ENCODE measurements around the gene UQCRC1.
A peak's percentile ranks its signal among the peaks of the same experiment; 100 is the strongest.

Gene UQCRC1

DNA sequence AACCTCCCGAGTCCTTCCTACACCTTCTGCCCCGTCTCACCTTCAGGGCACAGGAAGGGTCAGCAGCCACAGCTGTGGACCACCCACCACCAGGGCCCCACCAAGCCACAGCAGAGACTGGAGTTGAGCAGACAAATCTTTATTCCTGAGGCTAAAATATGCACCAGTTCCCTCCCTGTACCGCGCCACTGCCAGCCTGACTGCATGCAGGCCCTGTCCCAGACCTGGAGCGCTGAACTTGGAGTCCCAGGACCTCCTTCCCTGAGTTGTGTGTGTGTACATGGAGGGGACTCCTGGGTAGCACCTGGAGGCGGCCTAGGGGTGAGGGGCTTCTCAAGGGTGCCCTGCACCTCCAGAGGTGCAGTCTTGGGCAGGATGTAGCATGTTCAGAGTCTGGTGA lies 16.2 kb upstream of the UQCRC1 start:
- intact Hi-C loops (cut with DNase I; ENCODE audit: low total_unique reads): no loop called here
- Histone ChIP-seq H3K36me3 (peaks cover 76 to 89% (median 82%) of the 10 kb centered on the region in 3 donors), H3K27ac (no peak overlapping the region), H3K27me3 (no peaks in the 10 kb centered on the region), H3K4me1 (peaks cover 0 to 10% (median 8%) of the 10 kb centered on the region in 4 donors), H3K4me3 (no peak overlapping the region), H3K9me3 (no peaks in the 10 kb centered on the region)
- TF ChIP-seq, protein P1, sequence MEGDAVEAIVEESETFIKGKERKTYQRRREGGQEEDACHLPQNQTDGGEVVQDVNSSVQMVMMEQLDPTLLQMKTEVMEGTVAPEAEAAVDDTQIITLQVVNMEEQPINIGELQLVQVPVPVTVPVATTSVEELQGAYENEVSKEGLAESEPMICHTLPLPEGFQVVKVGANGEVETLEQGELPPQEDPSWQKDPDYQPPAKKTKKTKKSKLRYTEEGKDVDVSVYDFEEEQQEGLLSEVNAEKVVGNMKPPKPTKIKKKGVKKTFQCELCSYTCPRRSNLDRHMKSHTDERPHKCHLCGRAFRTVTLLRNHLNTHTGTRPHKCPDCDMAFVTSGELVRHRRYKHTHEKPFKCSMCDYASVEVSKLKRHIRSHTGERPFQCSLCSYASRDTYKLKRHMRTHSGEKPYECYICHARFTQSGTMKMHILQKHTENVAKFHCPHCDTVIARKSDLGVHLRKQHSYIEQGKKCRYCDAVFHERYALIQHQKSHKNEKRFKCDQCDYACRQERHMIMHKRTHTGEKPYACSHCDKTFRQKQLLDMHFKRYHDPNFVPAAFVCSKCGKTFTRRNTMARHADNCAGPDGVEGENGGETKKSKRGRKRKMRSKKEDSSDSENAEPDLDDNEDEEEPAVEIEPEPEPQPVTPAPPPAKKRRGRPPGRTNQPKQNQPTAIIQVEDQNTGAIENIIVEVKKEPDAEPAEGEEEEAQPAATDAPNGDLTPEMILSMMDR (IDR thresholded peaks at IDR 0.05): no peak
- DNase-seq: no peak

DNA sequence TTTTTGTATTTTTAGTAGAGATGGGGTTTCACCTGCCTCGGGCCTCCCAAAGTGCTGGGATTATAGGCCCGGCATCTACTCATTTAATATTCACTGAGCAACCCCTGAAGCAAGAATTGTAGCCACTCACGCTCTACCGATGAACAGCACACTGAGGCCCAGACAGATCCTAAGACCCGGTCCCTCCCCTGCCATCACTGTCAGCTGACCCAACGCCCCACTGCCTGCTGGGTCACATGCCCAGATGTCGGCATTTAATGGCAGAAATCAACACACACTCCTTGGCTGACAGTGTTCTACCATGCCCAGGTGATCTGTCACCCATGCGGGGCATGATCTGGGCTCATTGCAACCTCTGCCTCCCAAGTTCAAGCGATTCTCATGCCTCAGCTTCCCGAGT lies 15.3 kb upstream of the UQCRC1 start:
- Histone ChIP-seq H3K4me1 (peaks cover 0 to 19% (median 16%) of the 10 kb centered on the region in 4 donors), H3K27ac (no peak overlapping the region), H3K9me3 (no peaks in the 10 kb centered on the region), H3K36me3 (peaks cover 68 to 80% (median 73%) of the 10 kb centered on the region in 3 donors), H3K27me3 (no peaks in the 10 kb centered on the region), H3K4me3 (no peak overlapping the region)
- no peak for DNase-seq
- intact Hi-C loops (cut with DNase I; ENCODE audit: low total_unique reads): no loop called here
- TF ChIP-seq, protein P1 (IDR thresholded peaks at IDR 0.05): no peak

DNA sequence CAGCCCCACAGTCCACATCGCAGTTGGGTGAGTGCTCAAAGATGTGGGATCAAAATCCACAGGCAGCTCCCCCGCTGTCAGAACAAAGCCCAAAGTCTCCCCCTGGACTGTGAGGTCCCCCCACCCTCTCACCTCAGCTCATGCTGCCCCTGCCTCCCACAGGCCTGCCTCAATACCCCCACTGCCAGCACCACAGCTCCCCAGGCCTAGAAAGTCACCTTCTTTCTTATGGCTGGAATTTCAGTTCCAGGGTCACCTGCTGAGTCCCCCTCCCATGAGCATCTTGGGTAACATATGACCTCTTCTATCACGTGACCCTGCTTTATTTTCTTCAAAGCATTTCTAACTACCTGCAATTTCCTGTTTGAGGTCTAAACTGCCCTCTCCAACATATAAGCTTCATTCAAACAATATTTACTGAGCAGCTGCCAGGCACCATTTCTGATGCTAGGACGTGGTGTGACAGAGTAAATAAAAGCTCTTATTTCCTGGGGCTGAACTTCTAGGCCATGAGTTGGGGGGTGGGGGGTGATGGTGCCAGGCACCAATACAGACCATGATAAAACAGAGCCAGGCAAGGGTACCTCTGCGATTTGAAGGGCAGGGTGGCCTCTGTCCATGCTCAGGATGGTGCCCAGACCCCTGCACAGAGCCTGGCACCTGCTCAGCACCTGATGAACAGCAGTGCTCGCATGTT lies 14.6 kb upstream of the UQCRC1 start:
- intact Hi-C loops (cut with DNase I; ENCODE audit: low total_unique reads): no loop called here
- no peak for DNase-seq
- peaks cover 0 to 26% (median 24%) of the 10 kb centered on the region in 4 donors for H3K4me1 ChIP-seq

DNA sequence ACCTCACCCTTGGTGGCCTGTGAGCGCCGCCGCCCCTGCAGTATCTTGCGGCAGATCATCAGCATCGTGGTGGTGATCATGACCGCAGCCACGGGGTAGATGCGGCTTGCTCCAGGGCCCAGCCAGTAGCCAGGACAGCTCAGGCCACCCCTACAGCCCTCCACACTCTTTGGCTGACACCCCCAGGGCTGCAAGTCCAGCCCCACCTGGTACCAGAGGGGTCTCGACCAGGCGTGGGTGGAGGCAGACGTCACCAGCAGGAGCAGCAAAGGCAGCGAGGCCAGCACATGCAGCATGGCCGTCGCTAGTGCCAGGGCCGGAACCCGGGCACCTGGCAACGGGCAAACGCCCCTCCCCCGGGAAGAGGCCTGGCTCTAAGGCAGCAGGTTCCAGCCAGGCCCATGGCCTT lies 12.0 kb upstream of the UQCRC1 start, which contains the start of gene TMEM89:
Gene TMEM89, minus strand, starts transcription at position 309 of the 409 bp plus-strand sequence. Its CDS starts 13 bp downstream, at position 296.
- Histone ChIP-seq H3K27ac (peak within 1 kb of the TSS; percentile 86 to 93), H3K36me3 (peaks cover 40 to 48% (median 40%) of the 10 kb centered on the region in 3 donors), H3K9me3 (peaks cover 0 to 16% (median 13%) of the 10 kb centered on the region in 3 donors), H3K27me3 (no peaks in the 10 kb centered on the region), H3K4me3 (no peak within 1 kb of the TSS), H3K4me1 (peaks cover 0 to 40% (median 30%) of the 10 kb centered on the region in 4 donors)
- TF ChIP-seq, protein P1 (IDR thresholded peaks at IDR 0.05): no peak
- intact Hi-C loops (cut with DNase I; ENCODE audit: low total_unique reads): no loop called here
- no peak for DNase-seq

More for the DNA sequence above, 14.6 kb upstream of the UQCRC1 start:
- H3K27ac ChIP-seq: no peak overlapping the region
- TF ChIP-seq, protein P1 (IDR thresholded peaks at IDR 0.05): no peak
- H3K4me3 ChIP-seq: no peak overlapping the region
- no peaks in the 10 kb centered on the region for H3K27me3 ChIP-seq
- H3K36me3 ChIP-seq: peaks cover 60 to 73% (median 66%) of the 10 kb centered on the region in 3 donors
- no peaks in the 10 kb centered on the region for H3K9me3 ChIP-seq

DNA sequence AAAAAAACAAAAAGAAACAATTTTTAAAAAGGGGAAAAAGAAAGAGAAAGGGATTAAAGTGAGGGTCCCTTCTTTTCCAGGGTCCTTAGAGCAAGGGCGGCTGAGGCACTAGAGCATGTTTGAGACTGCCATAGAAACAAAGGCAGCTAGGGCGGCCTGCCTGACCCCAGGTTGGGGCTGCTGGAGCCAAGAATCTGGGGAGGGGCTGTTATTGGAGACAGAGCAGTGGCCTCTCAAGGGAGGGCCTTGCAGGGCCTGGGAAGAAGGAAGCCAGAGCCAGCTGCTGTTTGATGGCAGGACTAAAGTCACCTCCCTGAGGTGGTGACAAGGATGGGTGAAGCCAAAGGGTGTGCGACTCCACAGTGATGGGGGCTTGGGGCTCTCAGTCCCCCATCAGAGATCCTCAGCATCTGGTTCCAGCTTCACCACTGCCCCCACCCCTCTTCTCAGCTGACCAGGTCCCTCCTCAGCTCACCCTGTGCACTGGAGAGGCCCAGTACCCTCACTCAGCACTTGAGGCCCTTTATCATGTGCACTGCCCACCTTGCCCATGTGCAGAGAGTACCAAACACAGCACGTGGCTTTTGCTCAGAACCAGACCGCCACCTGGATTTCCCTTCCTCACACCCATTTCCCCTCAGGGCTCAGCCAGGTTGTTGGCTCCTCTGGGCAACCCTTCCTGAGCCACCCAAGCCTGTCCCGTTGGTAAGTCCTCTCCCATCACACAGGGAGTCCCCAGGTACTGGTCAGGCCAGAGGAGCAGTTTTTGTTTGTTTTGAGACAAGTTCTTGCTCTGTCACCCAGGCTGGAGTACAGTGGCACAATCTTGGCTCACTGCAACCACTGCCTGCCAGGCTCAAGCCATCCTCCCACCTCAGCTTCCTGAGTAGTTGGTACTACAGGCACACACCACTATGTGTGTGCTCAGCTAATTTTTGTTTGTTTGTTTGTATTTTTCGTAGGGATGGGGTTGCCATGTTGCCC lies 10.4 kb upstream of the UQCRC1 start:
- no peak for DNase-seq
- H3K4me3 ChIP-seq: no peak overlapping the region
- H3K27me3 ChIP-seq: no peaks in the 10 kb centered on the region
- intact Hi-C loops (cut with DNase I; ENCODE audit: low total_unique reads): no loop called here
- H3K36me3 ChIP-seq: peaks cover 24 to 32% (median 24%) of the 10 kb centered on the region in 3 donors
- H3K4me1 ChIP-seq: peaks cover 0 to 40% (median 30%) of the 10 kb centered on the region in 4 donors
- H3K27ac ChIP-seq: peak overlapping the region; percentile 86 to 93
- H3K9me3 ChIP-seq: peaks cover 0 to 18% (median 13%) of the 10 kb centered on the region in 3 donors
- TF ChIP-seq, protein P1 (IDR thresholded peaks at IDR 0.05): no peak

All from tibial artery (tissue), 4 donors.